Adipocyte (in vitro differentiated cells): Measurements from ENCODE around the gene ADAMTS2.

ENCODE experiments used
- DNase-seq: peaks from one replicate; pipeline ENCODE4 v3.0.0-alpha.2; 2015; ENCODE audit warnings: low read depth
- H3K27me3 ChIP-seq: replicated peaks from 2 replicates; pipeline ENCODE4 v1.7.0; 2013; ENCODE audit warnings: mild to moderate bottlenecking, low read length, moderate library complexity; ENCODE audit not compliant: control insufficient read depth, insufficient read depth
- H3K36me3 ChIP-seq: 2 replicates; pipeline ENCODE4 v1.7.0; 2013; ENCODE audit warnings: low read length, mild to moderate bottlenecking, moderate library complexity; ENCODE audit not compliant: control insufficient read depth, insufficient read depth, severe bottlenecking
- H3K4me1 ChIP-seq: 2 replicates; pipeline ENCODE4 v1.7.0; 2013; ENCODE audit warnings: mild to moderate bottlenecking, low read length, moderate library complexity; ENCODE audit not compliant: control insufficient read depth, insufficient read depth
- H3K4me3 ChIP-seq: 2 replicates; pipeline ENCODE4 v1.7.0; 2013; ENCODE audit warnings: mild to moderate bottlenecking, low read length, moderate library complexity
- H3K9ac ChIP-seq: 2 replicates; pipeline ENCODE4 v1.7.0; 2013; ENCODE audit warnings: mild to moderate bottlenecking, low read length, moderate library complexity
- H3K9me3 ChIP-seq: 2 replicates; pipeline ENCODE4 v1.7.0; 2013; ENCODE audit warnings: mild to moderate bottlenecking, low read length, moderate library complexity; ENCODE audit not compliant: control insufficient read depth

Gene ADAMTS2

GRCh38 chr5:179163236-179164155, 181.8 kb downstream of the ADAMTS2 start:
- Histone ChIP-seq H3K4me1 (peaks cover 11% of the 10 kb centered on the region), H3K9me3 (no peaks in the 10 kb centered on the region), H3K9ac (no peak overlapping the region), H3K27me3 (no peaks in the 10 kb centered on the region), H3K36me3 (peaks cover 43% of the 10 kb centered on the region), H3K4me3 (no peak overlapping the region)
- DNase-seq, result no peak

- no peaks in the 10 kb centered on the region for H3K9me3 ChIP-seq
- H3K4me3 ChIP-seq, result no peak overlapping the region
- peaks cover 7% of the 10 kb centered on the region for H3K4me1 ChIP-seq
- H3K9ac ChIP-seq, result no peak overlapping the region
- H3K36me3 ChIP-seq, result peaks cover 52% of the 10 kb centered on the region
- DNase-seq, result no peak
- H3K27me3 ChIP-seq, result no peaks in the 10 kb centered on the region
Observed at GRCh38 chr5:179162351-179163235, 182.7 kb downstream of the ADAMTS2 start.

GRCh38 chr5:179161901-179162300, 183.4 kb downstream of the ADAMTS2 start:
- H3K36me3 ChIP-seq, result peaks cover 59% of the 10 kb centered on the region
- no peaks in the 10 kb centered on the region for H3K9me3 ChIP-seq
- H3K4me1 ChIP-seq, result peaks cover 3% of the 10 kb centered on the region
- no peak overlapping the region for H3K4me3 ChIP-seq
- no peak for DNase-seq
- no peaks in the 10 kb centered on the region for H3K27me3 ChIP-seq
- no peak overlapping the region for H3K9ac ChIP-seq

GRCh38 chr5:179160584-179160983, 184.7 kb downstream of the ADAMTS2 start:
- no peak for DNase-seq
- H3K36me3 ChIP-seq, result peaks cover 65% of the 10 kb centered on the region
- no peaks in the 10 kb centered on the region for H3K4me1 ChIP-seq
- no peak overlapping the region for H3K4me3 ChIP-seq
- H3K9me3 ChIP-seq, result no peaks in the 10 kb centered on the region
- no peaks in the 10 kb centered on the region for H3K27me3 ChIP-seq
- no peak overlapping the region for H3K9ac ChIP-seq

- no peaks in the 10 kb centered on the region for H3K9me3 ChIP-seq
- H3K9ac ChIP-seq, result no peak overlapping the region
- H3K4me1 ChIP-seq, result no peaks in the 10 kb centered on the region
- H3K4me3 ChIP-seq, result no peak overlapping the region
- DNase-seq, result no peak
- H3K27me3 ChIP-seq, result no peaks in the 10 kb centered on the region
- H3K36me3 ChIP-seq, result peaks cover 77% of the 10 kb centered on the region
Observed at GRCh38 chr5:179158556-179158955, 186.7 kb downstream of the ADAMTS2 start.

GRCh38 chr5:179154991-179155955, 190.0 kb downstream of the ADAMTS2 start:
- Histone ChIP-seq H3K9me3 (no peaks in the 10 kb centered on the region), H3K36me3 (peaks cover 84% of the 10 kb centered on the region), H3K27me3 (no peaks in the 10 kb centered on the region), H3K4me1 (no peaks in the 10 kb centered on the region), H3K9ac (no peak overlapping the region), H3K4me3 (no peak overlapping the region)
- no peak for DNase-seq

GRCh38 chr5:179154346-179154990, 190.8 kb downstream of the ADAMTS2 start:
- H3K9ac ChIP-seq, result no peak overlapping the region
- DNase-seq, result no peak
- no peak overlapping the region for H3K4me3 ChIP-seq
- H3K36me3 ChIP-seq, result peaks cover 90% of the 10 kb centered on the region
- no peaks in the 10 kb centered on the region for H3K27me3 ChIP-seq
- H3K9me3 ChIP-seq, result no peaks in the 10 kb centered on the region
- no peaks in the 10 kb centered on the region for H3K4me1 ChIP-seq

- Histone ChIP-seq H3K36me3 (peaks cover 90% of the 10 kb centered on the region), H3K4me1 (no peaks in the 10 kb centered on the region), H3K27me3 (no peaks in the 10 kb centered on the region), H3K9ac (no peak overlapping the region), H3K9me3 (no peaks in the 10 kb centered on the region), H3K4me3 (no peak overlapping the region)
- no peak for DNase-seq
Observed at GRCh38 chr5:179153921-179154345, 191.3 kb downstream of the ADAMTS2 start.

GRCh38 chr5:179153341-179153901, 191.8 kb downstream of the ADAMTS2 start:
- H3K36me3 ChIP-seq, result peaks cover 90% of the 10 kb centered on the region
- no peak for DNase-seq
- no peak overlapping the region for H3K4me3 ChIP-seq
- no peak overlapping the region for H3K9ac ChIP-seq
- H3K9me3 ChIP-seq, result no peaks in the 10 kb centered on the region
- H3K4me1 ChIP-seq, result no peaks in the 10 kb centered on the region
- H3K27me3 ChIP-seq, result no peaks in the 10 kb centered on the region

- no peak for DNase-seq
- no peaks in the 10 kb centered on the region for H3K27me3 ChIP-seq
- no peak overlapping the region for H3K9ac ChIP-seq
- H3K36me3 ChIP-seq, result peaks cover 89% of the 10 kb centered on the region
- no peak overlapping the region for H3K4me3 ChIP-seq
- H3K9me3 ChIP-seq, result no peaks in the 10 kb centered on the region
- H3K4me1 ChIP-seq, result no peaks in the 10 kb centered on the region
Observed at GRCh38 chr5:179152941-179153340, 192.3 kb downstream of the ADAMTS2 start.
